Spleen (tissue), 7 donors: ENCODE data around the gene CSNK1A1.

Experiments
- CTCF ChIP-seq, 11 experiments: fragments of 200-600 bp in 7 of 11; fragments of 450-650 bp in 4 of 11; sonication (generic) in 4 of 11; IDR thresholded peaks in 8 of 11; conservative IDR thresholded peaks in 3 of 11; 1 replicate in 7 of 11; 2 replicates in 4 of 11; pipeline versions ENCODE4 v1.4.0 to v1.8.0; 2016 to 2021; ENCODE audit warnings: antibody characterized with exemption in 11 of 11, inconsistent platforms in 4 of 11, mild to moderate bottlenecking in 1 of 11
- POLR2A ChIP-seq, 3 donors: fragments of 450-650 bp; IDR thresholded peaks; one replicate each; pipeline ENCODE4 v1.5.1; 2017; ENCODE audit warnings: antibody characterized with exemption in 3 of 3, mild to moderate bottlenecking in 1 of 3
- donor health status: DM: no; HTN: no; CAD: no; lungs with moderate emphysema.
- donor health status: DM: no; HTN: no; CAD: no.
- donor health status: DM: no; HTN: no; CAD: no.

GRCh38 chr5:149474198-149474597 is 77.0 kb downstream of the CSNK1A1 start:
- TF ChIP-seq CTCF (IDR thresholded peaks at IDR 0.05 in 8 of 11, conservative IDR thresholded peaks at IDR 0.05 in 3 of 11), result no peak
- TF ChIP-seq POLR2A (IDR thresholded peaks at IDR 0.05), result no peak
